Measurements from ENCODE around the gene LYSMD2. TPM values are rescaled to one million over a fixed set of nuclear protein-coding genes. Genes with fewer than 3 reads are reported as not detected.

LYSMD2 gene
- total and polyA plus RNA-seq, 9 of the 15 experiments (the other 6 are each of a cell fraction or from before 2014, with no cell fraction given), result 4.3 to 30.3 (median 9.8) TPM

DNA sequence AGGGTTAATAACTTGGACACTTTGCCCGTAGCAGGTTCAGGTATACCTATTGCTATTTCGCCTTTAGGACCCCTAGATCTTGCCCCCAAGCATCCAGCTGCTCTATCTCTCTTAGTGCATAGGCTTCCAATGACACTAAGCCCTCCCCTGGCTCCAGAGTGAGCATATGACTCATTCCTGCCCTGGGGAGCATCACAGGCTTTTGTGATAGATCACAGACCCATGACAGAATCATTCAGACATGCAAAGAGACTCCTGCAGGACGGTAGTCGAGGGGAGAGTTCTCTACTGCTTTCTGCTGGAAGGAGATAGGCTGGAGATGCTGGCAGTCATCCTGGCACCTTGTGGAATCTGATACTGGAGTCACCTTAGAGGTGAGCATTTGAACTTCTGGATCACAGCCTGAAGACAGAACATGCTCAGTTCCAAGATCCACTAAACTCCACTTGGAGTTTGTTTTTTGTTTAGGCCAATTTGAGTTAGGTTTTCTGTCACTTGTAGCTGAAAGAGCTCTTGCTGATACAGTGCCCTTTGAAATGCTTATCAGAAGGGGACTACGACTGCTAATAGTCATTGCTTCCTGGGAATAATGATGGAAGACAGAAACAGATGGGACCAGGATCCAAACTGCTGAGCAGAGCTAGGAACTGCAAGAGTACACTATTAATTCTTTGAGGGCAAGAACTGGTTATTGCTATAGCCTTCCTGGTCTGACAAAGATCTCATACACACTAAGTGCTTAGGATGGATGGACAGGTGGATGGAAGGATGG lies 11.0 kb downstream of the LYSMD2 start (continued):
- TF ChIP-seq, protein P1, sequence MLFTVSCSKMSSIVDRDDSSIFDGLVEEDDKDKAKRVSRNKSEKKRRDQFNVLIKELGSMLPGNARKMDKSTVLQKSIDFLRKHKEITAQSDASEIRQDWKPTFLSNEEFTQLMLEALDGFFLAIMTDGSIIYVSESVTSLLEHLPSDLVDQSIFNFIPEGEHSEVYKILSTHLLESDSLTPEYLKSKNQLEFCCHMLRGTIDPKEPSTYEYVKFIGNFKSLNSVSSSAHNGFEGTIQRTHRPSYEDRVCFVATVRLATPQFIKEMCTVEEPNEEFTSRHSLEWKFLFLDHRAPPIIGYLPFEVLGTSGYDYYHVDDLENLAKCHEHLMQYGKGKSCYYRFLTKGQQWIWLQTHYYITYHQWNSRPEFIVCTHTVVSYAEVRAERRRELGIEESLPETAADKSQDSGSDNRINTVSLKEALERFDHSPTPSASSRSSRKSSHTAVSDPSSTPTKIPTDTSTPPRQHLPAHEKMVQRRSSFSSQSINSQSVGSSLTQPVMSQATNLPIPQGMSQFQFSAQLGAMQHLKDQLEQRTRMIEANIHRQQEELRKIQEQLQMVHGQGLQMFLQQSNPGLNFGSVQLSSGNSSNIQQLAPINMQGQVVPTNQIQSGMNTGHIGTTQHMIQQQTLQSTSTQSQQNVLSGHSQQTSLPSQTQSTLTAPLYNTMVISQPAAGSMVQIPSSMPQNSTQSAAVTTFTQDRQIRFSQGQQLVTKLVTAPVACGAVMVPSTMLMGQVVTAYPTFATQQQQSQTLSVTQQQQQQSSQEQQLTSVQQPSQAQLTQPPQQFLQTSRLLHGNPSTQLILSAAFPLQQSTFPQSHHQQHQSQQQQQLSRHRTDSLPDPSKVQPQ (CRISPR knock-in tag; IDR thresholded peaks at IDR 0.05; ENCODE audit: borderline replicate concordance), result no peak
- TF ChIP-seq, protein P2, sequence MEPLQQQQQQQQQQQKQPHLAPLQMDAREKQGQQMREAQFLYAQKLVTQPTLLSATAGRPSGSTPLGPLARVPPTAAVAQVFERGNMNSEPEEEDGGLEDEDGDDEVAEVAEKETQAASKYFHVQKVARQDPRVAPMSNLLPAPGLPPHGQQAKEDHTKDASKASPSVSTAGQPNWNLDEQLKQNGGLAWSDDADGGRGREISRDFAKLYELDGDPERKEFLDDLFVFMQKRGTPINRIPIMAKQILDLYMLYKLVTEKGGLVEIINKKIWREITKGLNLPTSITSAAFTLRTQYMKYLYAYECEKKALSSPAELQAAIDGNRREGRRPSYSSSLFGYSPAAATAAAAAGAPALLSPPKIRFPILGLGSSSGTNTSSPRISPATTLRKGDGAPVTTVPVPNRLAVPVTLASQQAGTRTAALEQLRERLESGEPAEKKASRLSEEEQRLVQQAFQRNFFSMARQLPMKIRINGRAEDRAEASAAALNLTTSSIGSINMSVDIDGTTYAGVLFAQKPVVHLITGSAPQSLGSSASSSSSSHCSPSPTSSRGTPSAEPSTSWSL (CRISPR knock-in tag; IDR thresholded peaks at IDR 0.05; ENCODE audit: borderline replicate concordance), result no peak
- TF ChIP-seq CBFA2T2 (conservative IDR thresholded peaks at IDR 0.05) (peak; percentile 63), CREB3L1 (IDR thresholded peaks at IDR 0.05; ENCODE audit: borderline replicate concordance, low read depth) (no peak), NR2C1 (IDR thresholded peaks at IDR 0.05) (no peak), NR2C1 (tag; IDR thresholded peaks at IDR 0.05) (no peak), NCOR1 (IDR thresholded peaks at IDR 0.05) (no peak), SMARCE1 (IDR thresholded peaks at IDR 0.05) (peak; percentile 61; the same call in 1 of the 2 replicates), U2AF2 (optimal IDR thresholded peaks at IDR 0.05; ENCODE audit: low read depth, low read length) (no peak), ZNF589 (CRISPR knock-in tag; IDR thresholded peaks at IDR 0.05; ENCODE audit: low read depth) (no peak), PURB (CRISPR knock-in tag; IDR thresholded peaks at IDR 0.05; ENCODE audit: low read depth) (no peak), RFX5 (IDR thresholded peaks at IDR 0.05; ENCODE audit: low read depth, low read length) (no peak), USF1 (CRISPR knock-in tag; IDR thresholded peaks at IDR 0.05) (no peak), SIN3A (IDR thresholded peaks at IDR 0.05; ENCODE audit: borderline replicate concordance in 2 of 2, control insufficient read depth in 1 of 2, low read depth in 2 of 2, low read length in 2 of 2) (no peak), ASH1L (IDR thresholded peaks at IDR 0.05; ENCODE audit: borderline replicate concordance, low read depth, partially characterized antibody) (no peak), GABPA (tag; conservative IDR thresholded peaks at IDR 0.05; ENCODE audit: low read depth) (no peak)
- TF ChIP-seq, protein P3, sequence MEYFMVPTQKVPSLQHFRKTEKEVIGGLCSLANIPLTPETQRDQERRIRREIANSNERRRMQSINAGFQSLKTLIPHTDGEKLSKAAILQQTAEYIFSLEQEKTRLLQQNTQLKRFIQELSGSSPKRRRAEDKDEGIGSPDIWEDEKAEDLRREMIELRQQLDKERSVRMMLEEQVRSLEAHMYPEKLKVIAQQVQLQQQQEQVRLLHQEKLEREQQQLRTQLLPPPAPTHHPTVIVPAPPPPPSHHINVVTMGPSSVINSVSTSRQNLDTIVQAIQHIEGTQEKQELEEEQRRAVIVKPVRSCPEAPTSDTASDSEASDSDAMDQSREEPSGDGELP (CRISPR knock-in tag; IDR thresholded peaks at IDR 0.05; ENCODE audit: borderline replicate concordance), result no peak; the same call in 1 of the 2 replicates

All from K562 (cell line).